ENCODE results near the gene ANKS3. TPM values are rescaled to one million over a fixed set of nuclear protein-coding genes. Genes with fewer than 3 reads are reported as not detected.

The ANKS3 gene
- polyA plus RNA-seq, 1 donor (not counting 4 experiments of a cell fraction or from before 2014, with no cell fraction given), result 11.7 TPM

DNA sequence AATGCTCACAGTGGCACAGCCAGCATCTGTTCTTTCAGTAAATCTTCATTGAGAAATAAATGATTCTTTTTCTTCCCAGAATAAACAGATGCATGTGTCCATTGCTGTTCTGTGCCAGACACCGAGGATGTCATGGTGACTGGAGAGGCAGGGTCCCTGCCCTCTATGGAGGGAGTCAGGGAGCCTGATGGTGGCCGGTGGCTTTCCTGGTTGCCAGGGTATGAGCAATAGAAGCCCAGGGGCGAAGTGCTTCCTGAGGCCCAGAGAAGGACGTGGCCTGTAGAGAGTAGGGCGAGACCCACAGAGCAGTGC lies 70.7 kb downstream of the ANKS3 start:
- H3K27me3 ChIP-seq (ENCODE audit: control insufficient read depth, extremely low read depth, insufficient read depth, low read length), result no peaks in the 10 kb centered on the region
- H3K36me3 ChIP-seq (ENCODE audit: control insufficient read depth in 2 of 2, extremely low read depth in 1 of 2, insufficient read depth in 2 of 2, low read length in 2 of 2), result peaks cover 3 to 38% of the 10 kb centered on the region in 2 experiments
- no peak overlapping the region for H3K9ac ChIP-seq (ENCODE audit: control insufficient read depth, extremely low read depth, insufficient read depth, low read length)
- peaks cover 4% of the 10 kb centered on the region for H3K9me1 ChIP-seq (ENCODE audit: control insufficient read depth, extremely low read depth, insufficient read depth, low read length)
- no peaks in the 10 kb centered on the region for H3K9me3 ChIP-seq (ENCODE audit: control insufficient read depth, low read depth, low read length)
- no peak overlapping the region for H3K4me2 ChIP-seq (ENCODE audit: control insufficient read depth, extremely low read depth, insufficient read depth, low read depth, low read length)
- no peaks in the 10 kb centered on the region for H3K79me2 ChIP-seq (ENCODE audit: control insufficient read depth, insufficient read depth, low read length)
- FAIRE-seq, result no peak
- H2AFZ ChIP-seq (ENCODE audit: control insufficient read depth, low read length), result no peak overlapping the region
- no peak for TF ChIP-seq EZH2 (IDR thresholded peaks at IDR 0.05; ENCODE audit: low read length)
- TF ChIP-seq, protein P1, sequence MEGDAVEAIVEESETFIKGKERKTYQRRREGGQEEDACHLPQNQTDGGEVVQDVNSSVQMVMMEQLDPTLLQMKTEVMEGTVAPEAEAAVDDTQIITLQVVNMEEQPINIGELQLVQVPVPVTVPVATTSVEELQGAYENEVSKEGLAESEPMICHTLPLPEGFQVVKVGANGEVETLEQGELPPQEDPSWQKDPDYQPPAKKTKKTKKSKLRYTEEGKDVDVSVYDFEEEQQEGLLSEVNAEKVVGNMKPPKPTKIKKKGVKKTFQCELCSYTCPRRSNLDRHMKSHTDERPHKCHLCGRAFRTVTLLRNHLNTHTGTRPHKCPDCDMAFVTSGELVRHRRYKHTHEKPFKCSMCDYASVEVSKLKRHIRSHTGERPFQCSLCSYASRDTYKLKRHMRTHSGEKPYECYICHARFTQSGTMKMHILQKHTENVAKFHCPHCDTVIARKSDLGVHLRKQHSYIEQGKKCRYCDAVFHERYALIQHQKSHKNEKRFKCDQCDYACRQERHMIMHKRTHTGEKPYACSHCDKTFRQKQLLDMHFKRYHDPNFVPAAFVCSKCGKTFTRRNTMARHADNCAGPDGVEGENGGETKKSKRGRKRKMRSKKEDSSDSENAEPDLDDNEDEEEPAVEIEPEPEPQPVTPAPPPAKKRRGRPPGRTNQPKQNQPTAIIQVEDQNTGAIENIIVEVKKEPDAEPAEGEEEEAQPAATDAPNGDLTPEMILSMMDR (optimal IDR thresholded peaks at IDR 0.05 in 1 of 3, IDR thresholded peaks at IDR 0.05 in 1 of 3, conservative IDR thresholded peaks at IDR 0.05 in 1 of 3; ENCODE audit: extremely low read depth in 1 of 3, insufficient read depth in 2 of 3, low read length in 3 of 3), result no peak
- no peak overlapping the region for H3K4me3 ChIP-seq (ENCODE audit: control insufficient read depth in 2 of 3, extremely low read depth in 1 of 3, insufficient read depth in 2 of 3, low read depth in 1 of 3, low read length in 3 of 3)
- peaks cover 19% of the 10 kb centered on the region for H3K4me1 ChIP-seq (ENCODE audit: control insufficient read depth, extremely low read depth, insufficient read depth, low read length)
- dilution Hi-C loops (cut with MboI; ENCODE audit: extremely low pct_ligation_motif_present, low sequenced_read_pairs), result no loop called here
- H4K20me1 ChIP-seq (ENCODE audit: control insufficient read depth, extremely low read depth, insufficient read depth, low read length), result no peaks in the 10 kb centered on the region
- no peak overlapping the region for H3K27ac ChIP-seq (ENCODE audit: control insufficient read depth, insufficient read depth, low read length)
- no peak for DNase-seq (ENCODE audit: low read depth, low spot score)

DNA sequence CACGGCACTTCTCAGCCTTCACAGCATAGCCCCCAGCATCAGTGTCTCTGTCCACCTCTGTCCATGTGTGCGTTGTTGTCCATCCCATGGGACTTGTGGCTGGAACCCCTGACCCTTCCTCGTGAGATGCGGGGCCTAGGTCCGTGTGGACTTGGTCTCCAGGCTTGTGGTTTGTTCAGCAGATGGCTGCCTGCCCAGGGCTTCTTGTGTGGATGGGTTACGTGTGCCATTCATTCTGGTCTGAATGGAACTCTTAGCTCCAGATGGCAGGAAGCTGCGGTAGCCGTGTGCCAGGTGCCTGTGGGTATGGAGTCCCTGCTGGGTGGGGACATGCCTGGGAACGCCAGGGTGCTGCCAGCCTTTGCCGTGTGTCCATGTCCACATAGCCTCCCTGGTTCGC lies 72.4 kb downstream of the ANKS3 start:
- TF ChIP-seq, protein P1 (optimal IDR thresholded peaks at IDR 0.05 in 1 of 3, IDR thresholded peaks at IDR 0.05 in 1 of 3, conservative IDR thresholded peaks at IDR 0.05 in 1 of 3; ENCODE audit: extremely low read depth in 1 of 3, insufficient read depth in 2 of 3, low read length in 3 of 3), result no peak
- no peak for TF ChIP-seq EZH2 (IDR thresholded peaks at IDR 0.05; ENCODE audit: low read length)
- H3K9me1 ChIP-seq (ENCODE audit: control insufficient read depth, extremely low read depth, insufficient read depth, low read length), result peaks cover 4% of the 10 kb centered on the region
- peaks cover 19% of the 10 kb centered on the region for H3K4me1 ChIP-seq (ENCODE audit: control insufficient read depth, extremely low read depth, insufficient read depth, low read length)
- H3K4me2 ChIP-seq (ENCODE audit: control insufficient read depth, extremely low read depth, insufficient read depth, low read depth, low read length), result no peak overlapping the region
- H3K79me2 ChIP-seq (ENCODE audit: control insufficient read depth, insufficient read depth, low read length), result no peaks in the 10 kb centered on the region
- peaks cover 0 to 33% of the 10 kb centered on the region in 2 experiments for H3K36me3 ChIP-seq (ENCODE audit: control insufficient read depth in 2 of 2, extremely low read depth in 1 of 2, insufficient read depth in 2 of 2, low read length in 2 of 2)
- dilution Hi-C loops (cut with MboI; ENCODE audit: extremely low pct_ligation_motif_present, low sequenced_read_pairs), result no loop called here
- no peak overlapping the region for H2AFZ ChIP-seq (ENCODE audit: control insufficient read depth, low read length)
- H3K4me3 ChIP-seq (ENCODE audit: control insufficient read depth in 2 of 3, extremely low read depth in 1 of 3, insufficient read depth in 2 of 3, low read depth in 1 of 3, low read length in 3 of 3), result no peak overlapping the region
- H3K9me3 ChIP-seq (ENCODE audit: control insufficient read depth, low read depth, low read length), result no peaks in the 10 kb centered on the region
- H3K9ac ChIP-seq (ENCODE audit: control insufficient read depth, extremely low read depth, insufficient read depth, low read length), result no peak overlapping the region
- no peak for FAIRE-seq
- H4K20me1 ChIP-seq (ENCODE audit: control insufficient read depth, extremely low read depth, insufficient read depth, low read length), result no peaks in the 10 kb centered on the region
- no peaks in the 10 kb centered on the region for H3K27me3 ChIP-seq (ENCODE audit: control insufficient read depth, extremely low read depth, insufficient read depth, low read length)
- no peak for DNase-seq (ENCODE audit: low read depth, low spot score)
- no peak overlapping the region for H3K27ac ChIP-seq (ENCODE audit: control insufficient read depth, insufficient read depth, low read length)

All from keratinocyte (primary cell).